Left ventricle myocardium inferior (tissue), 1 donor: Measurements from ENCODE around the gene RPS6KA5. TPM values are rescaled to one million over a fixed set of nuclear protein-coding genes. Genes with fewer than 3 reads are reported as not detected.
"Not testable (repeated sequence)": the region's sequence is repeated elsewhere in the genome, so short reads cannot be mapped to it uniquely, and the experiment has no call there.

ENCODE experiments used
- DNase-seq: peaks from one replicate; pipeline ENCODE4 v3.0.0-alpha.2; 2020
- H3K27ac ChIP-seq: fragments of 200-600 bp; replicated peaks from 2 replicates; pipeline ENCODE4 v1.8.0; 2021
- H3K27me3 ChIP-seq: fragments of 200-600 bp; 2 replicates; pipeline ENCODE4 v1.8.0; 2021; ENCODE audit warnings: low read depth
- H3K36me3 ChIP-seq: fragments of 200-600 bp; 2 replicates; pipeline ENCODE4 v1.8.0; 2021
- H3K4me1 ChIP-seq: fragments of 200-600 bp; 2 replicates; pipeline ENCODE4 v1.8.0; 2021
- H3K4me3 ChIP-seq: fragments of 200-600 bp; 2 replicates; pipeline ENCODE4 v1.8.0; 2021; ENCODE audit warnings: mild to moderate bottlenecking, moderate library complexity
- H3K9me3 ChIP-seq: fragments of 200-600 bp; replicated peaks from 2 replicates; pipeline ENCODE4 v1.8.0; 2021
- intact Hi-C: fragments of 100-400 bp; cut with micrococcal nuclease; formaldehyde crosslinking; loops from one replicate; pipeline ENCODE4 v1.11.0; 2022
- total RNA-seq: library from RNA; stranded (reverse); fragmentation: NEBNext Ultra II Directional; extraction: Animal tissue kit (Norgen Biotek cat#: 25700); gene quantifications from one replicate; pipeline ENCODE4 v1.2.1, GENCODE V29; 2021
- TF ChIP-seq, protein P1 (sequence below): fragments of 200-600 bp; IDR thresholded peaks from 2 replicates; pipeline ENCODE4 v1.8.0; 2021; ENCODE audit warnings: antibody characterized with exemption, mild to moderate bottlenecking, borderline replicate concordance
- donor health status: DM: no; HTN: yes; CAD: no; lungs with severe emphysema.

The RPS6KA5 gene
- total RNA-seq, 1 donor from 2014 or later = 6.4 TPM

DNA sequence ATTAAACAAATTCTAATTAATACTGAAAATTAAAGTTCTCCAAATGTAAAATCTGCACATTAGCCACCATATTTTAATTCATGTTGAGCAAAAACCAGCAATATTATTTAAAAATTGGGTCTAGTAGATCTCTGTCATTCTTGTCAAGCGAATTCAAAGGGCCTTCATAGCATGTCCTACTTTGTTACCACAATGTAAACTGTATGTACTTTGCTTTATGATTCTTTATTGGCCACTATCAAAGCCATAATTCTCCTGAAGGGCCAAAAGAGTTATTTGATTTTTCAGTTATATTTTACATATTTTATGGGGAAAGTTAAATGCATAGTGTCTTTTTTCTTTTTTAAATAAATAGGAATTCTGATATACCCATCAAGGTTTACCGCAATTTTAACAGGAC, 117.9 kb downstream of the RPS6KA5 start:
- Histone ChIP-seq H3K36me3 (peaks cover 27% of the 10 kb centered on the region), H3K4me1 (no peaks in the 10 kb centered on the region), H3K27me3 (no peaks in the 10 kb centered on the region), H3K27ac (no peak overlapping the region), H3K4me3 (no peak overlapping the region), H3K9me3 (peaks cover 21% of the 10 kb centered on the region)
- DNase-seq = no peak
- intact Hi-C loops = no loop called here
- TF ChIP-seq, protein P1, sequence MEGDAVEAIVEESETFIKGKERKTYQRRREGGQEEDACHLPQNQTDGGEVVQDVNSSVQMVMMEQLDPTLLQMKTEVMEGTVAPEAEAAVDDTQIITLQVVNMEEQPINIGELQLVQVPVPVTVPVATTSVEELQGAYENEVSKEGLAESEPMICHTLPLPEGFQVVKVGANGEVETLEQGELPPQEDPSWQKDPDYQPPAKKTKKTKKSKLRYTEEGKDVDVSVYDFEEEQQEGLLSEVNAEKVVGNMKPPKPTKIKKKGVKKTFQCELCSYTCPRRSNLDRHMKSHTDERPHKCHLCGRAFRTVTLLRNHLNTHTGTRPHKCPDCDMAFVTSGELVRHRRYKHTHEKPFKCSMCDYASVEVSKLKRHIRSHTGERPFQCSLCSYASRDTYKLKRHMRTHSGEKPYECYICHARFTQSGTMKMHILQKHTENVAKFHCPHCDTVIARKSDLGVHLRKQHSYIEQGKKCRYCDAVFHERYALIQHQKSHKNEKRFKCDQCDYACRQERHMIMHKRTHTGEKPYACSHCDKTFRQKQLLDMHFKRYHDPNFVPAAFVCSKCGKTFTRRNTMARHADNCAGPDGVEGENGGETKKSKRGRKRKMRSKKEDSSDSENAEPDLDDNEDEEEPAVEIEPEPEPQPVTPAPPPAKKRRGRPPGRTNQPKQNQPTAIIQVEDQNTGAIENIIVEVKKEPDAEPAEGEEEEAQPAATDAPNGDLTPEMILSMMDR = no peak

- intact Hi-C loops = no loop called here
- DNase-seq = no peak
- H3K9me3 ChIP-seq = peaks cover 21% of the 10 kb centered on the region
- TF ChIP-seq, protein P1 = no peak
- H3K4me1 ChIP-seq = no peaks in the 10 kb centered on the region
- H3K27me3 ChIP-seq = no peaks in the 10 kb centered on the region
- H3K4me3 ChIP-seq = no peak overlapping the region
- H3K27ac ChIP-seq = no peak overlapping the region
- peaks cover 27% of the 10 kb centered on the region for H3K36me3 ChIP-seq
Measured at GRCh38 chr14:90941706-90942105, 118.7 kb downstream of the RPS6KA5 start.

DNA sequence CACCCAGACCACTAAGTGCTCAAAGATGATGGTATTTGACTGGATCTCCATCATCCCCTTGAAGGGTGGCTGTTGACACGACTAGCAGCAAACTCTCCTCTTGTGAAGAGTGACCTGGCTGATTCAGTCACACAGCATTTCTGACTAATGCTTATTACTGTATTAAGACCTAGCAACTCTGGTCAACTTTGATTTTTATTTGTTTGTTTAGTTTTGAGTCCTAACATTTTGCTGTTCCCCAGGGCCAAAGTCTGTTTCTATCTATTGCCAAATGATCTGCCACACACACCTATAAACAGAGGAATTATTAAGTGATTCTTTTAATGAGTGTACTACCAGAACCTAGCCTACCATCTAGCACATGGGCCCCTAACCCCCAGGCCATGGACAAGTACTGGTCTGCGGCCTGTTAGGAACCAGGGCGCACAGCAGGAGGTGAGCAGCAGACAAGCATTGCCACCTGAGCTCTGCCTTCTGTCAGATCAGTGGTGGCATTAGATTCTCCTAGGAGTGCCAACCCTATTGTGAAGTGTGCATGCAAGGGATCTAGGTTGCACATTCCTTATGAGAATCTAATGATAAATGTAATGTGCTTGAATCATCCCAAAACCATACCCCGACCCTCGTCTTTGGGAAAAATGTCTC, 120.0 kb downstream of the RPS6KA5 start:
- TF ChIP-seq, protein P1 = no peak
- Histone ChIP-seq H3K4me1 (no peaks in the 10 kb centered on the region), H3K9me3 (peaks cover 21% of the 10 kb centered on the region), H3K27ac (no peak overlapping the region), H3K36me3 (peaks cover 27% of the 10 kb centered on the region), H3K4me3 (no peak overlapping the region), H3K27me3 (no peaks in the 10 kb centered on the region)
- DNase-seq = no peak
- intact Hi-C loops = no loop called here

GRCh38 chr14:90939252-90939795, 121.1 kb downstream of the RPS6KA5 start:
- H3K4me1 ChIP-seq, H3K4me3 ChIP-seq, DNase-seq, H3K27ac ChIP-seq, H3K27me3 ChIP-seq, intact Hi-C loops: not testable (repeated sequence)
- H3K9me3 ChIP-seq = peaks cover 21% of the 10 kb centered on the region
- peaks cover 27% of the 10 kb centered on the region for H3K36me3 ChIP-seq

DNA sequence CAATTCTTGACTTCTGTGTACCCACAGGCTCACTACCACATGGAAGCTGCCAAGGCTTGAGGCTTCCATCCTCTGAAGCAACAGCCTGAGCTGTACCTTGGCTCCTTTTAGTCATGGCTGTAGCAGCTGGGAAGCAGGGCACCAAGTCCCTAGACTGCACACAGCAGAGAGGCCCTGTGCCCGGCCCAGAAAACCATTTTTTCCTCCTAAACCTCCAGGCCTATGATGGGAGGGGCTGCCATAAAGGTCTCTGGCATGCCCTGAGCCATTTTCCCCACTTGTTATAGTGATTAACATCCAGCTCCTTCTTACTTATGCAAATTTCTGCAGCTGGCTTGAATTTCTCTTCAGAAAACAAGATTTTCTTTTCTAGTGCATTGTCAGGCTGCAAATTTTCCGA, 121.8 kb downstream of the RPS6KA5 start:
- Histone ChIP-seq H3K27ac (no peak overlapping the region), H3K4me3 (no peak overlapping the region), H3K9me3 (peaks cover 21% of the 10 kb centered on the region), H3K27me3 (no peaks in the 10 kb centered on the region), H3K4me1 (no peaks in the 10 kb centered on the region), H3K36me3 (peaks cover 27% of the 10 kb centered on the region)
- TF ChIP-seq, protein P1 = no peak
- no peak for DNase-seq
- intact Hi-C loops = no loop called here

DNA sequence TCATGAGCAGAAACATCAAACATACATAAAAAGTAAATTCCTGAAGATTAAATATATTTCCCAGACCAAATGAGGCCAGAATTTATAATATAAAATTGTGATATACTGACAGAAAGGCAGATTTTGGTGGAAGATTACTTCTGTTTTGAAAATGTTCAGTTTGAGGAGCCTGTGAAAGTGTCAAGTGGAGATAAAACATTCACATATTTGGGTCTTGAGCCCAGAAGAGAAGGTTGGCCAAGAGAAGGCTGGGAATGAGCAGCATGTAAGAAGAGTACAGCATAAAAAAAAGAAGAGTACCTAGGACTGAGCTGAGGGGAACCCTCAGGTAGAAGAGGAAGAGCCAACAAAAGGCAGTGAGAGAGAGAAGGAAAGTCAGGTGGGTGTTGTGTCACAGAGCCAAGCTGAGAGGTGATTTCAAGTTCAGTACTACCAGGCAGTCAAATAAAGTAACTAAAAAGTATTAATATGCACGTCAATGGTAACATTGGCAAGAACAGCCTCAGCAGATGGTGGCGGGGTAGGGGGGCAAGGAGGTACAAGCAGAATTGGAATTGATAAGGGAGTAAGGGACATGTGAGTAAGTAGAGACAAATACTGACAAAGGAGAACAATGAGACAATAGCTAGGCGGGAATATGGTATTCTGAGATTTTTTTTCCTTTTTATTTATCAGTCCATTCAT, 123.5 kb downstream of the RPS6KA5 start:
- Histone ChIP-seq H3K4me1 (no peaks in the 10 kb centered on the region), H3K27me3 (no peaks in the 10 kb centered on the region), H3K9me3 (peaks cover 21% of the 10 kb centered on the region), H3K36me3 (peaks cover 27% of the 10 kb centered on the region), H3K4me3 (no peak overlapping the region), H3K27ac (no peak overlapping the region)
- no peak for DNase-seq
- intact Hi-C loops = no loop called here
- TF ChIP-seq, protein P1 = no peak
